H1 (cell line): ENCODE results near the gene CHRNG. TPM values are rescaled to one million over a fixed set of nuclear protein-coding genes. Genes with fewer than 3 reads are reported as not detected.

ENCODE experiments used
- ATF2 ChIP-seq: IDR thresholded peaks from 2 replicates; pipeline ENCODE4 v1.6.1; 2012; ENCODE audit warnings: low read length, inconsistent platforms
- BRCA1 ChIP-seq: IDR thresholded peaks from 2 replicates; pipeline ENCODE4 v1.6.1; 2012; ENCODE audit warnings: low read depth, low read length, improper control_type of control experiment
- RAD21 ChIP-seq, 2 experiments: IDR thresholded peaks in 1 of 2; conservative IDR thresholded peaks in 1 of 2; 2 replicates each; pipeline ENCODE4 v1.6.1; 2011; ENCODE audit warnings: low read depth in 2 of 2, low read length in 2 of 2, improper control_type of control experiment in 1 of 2, inconsistent platforms in 1 of 2, mild to moderate bottlenecking in 1 of 2, moderate library complexity in 1 of 2
- RXRA ChIP-seq: IDR thresholded peaks from 2 replicates; pipeline ENCODE4 v1.6.1; 2011; ENCODE audit warnings: low read depth, mild to moderate bottlenecking, low read length, moderate library complexity; ENCODE audit not compliant: insufficient read depth
- SIRT6 ChIP-seq: IDR thresholded peaks from one replicate; pipeline ENCODE4 v1.7.1; 2012; ENCODE audit warnings: low read length, inconsistent platforms
- polyA plus RNA-seq, 7 experiments: library from polyadenylated mRNA; depleted of rRNA in 3 of 7; stranded (reverse) in 5 of 7; unstranded in 2 of 7; fragments of >200 nt in 5 of 7; fragments of 200-250 nt in 2 of 7; gene quantifications; 1 replicate in 5 of 7; 2 replicates in 1 of 7; 4 replicates in 1 of 7; pipeline versions ENCODE4 v1.2.1 to v1.2.3, GENCODE V29; 2011 to 2013; ENCODE audit warnings: missing spikeins in 2 of 7, mixed read lengths in 2 of 7
- total RNA-seq: library from RNA; stranded (reverse); fragmentation: NEBNext Ultra II Directional; extraction: Animal tissue kit (Norgen Biotek cat#: 25700); gene quantifications from 2 replicates; pipeline ENCODE4 v1.2.1, GENCODE V29; 2021

The CHRNG gene
- total and polyA plus RNA-seq, 2 of the 8 experiments (the other 6 are each of a cell fraction or from before 2014, with no cell fraction given) = 0.05 TPM; not detected in 1

- TF ChIP-seq RAD21 (IDR thresholded peaks at IDR 0.05 in 1 of 2, conservative IDR thresholded peaks at IDR 0.05 in 1 of 2; ENCODE audit: low read depth in 2 of 2, low read length in 2 of 2) (no peak), BRCA1 (no peak), SIRT6 (no peak), RXRA (no peak), ATF2 (no peak)
These were observed 37.5 kb downstream of the CHRNG start (continued) for GRCh38 chr2:232576995-232577394.
